GDM1 (cell line): ENCODE results near the gene TRAPPC12.
A peak's percentile ranks its signal among the peaks of the same experiment; 100 is the strongest.
"Not testable (repeated sequence)": the region's sequence is repeated elsewhere in the genome, so short reads cannot be mapped to it uniquely, and the experiment has no call there.

Experiments used
- DNase-seq: peaks from one replicate; lab custom pipeline; 2025; lab: John Stamatoyannopoulos, UW

Gene TRAPPC12

GRCh38 chr2:3369340-3370181, 9.9 kb upstream of the TRAPPC12 start:
- DNase-seq: not testable (repeated sequence)

- DNase-seq: no peak
Observed at GRCh38 chr2:3376821-3377220, 2.7 kb upstream of the TRAPPC12 start.

GRCh38 chr2:3377279-3377611, 2.2 kb upstream of the TRAPPC12 start:
- DNase-seq: peak; percentile 33

GRCh38 chr2:3377612-3378432, 1.7 kb upstream of the TRAPPC12 start, which contains the start of gene EIPR1:
Gene EIPR1 (minus strand): TSS chr2:3377818. CDS start chr2:3377689, 129 bp downstream.
- peak; percentile 97 for DNase-seq

- no peak for DNase-seq
Observed at GRCh38 chr2:3379339-3379646, 201 bp upstream of the TRAPPC12 start.

- no peak for DNase-seq
Observed at GRCh38 chr2:3386448-3386958, 7.0 kb downstream of the TRAPPC12 start.

GRCh38 chr2:3387011-3387410, 7.5 kb downstream of the TRAPPC12 start:
- no peak for DNase-seq

GRCh38 chr2:3387644-3388411, 8.3 kb downstream of the TRAPPC12 start:
- DNase-seq: no peak

- DNase-seq: no peak
Observed at GRCh38 chr2:3388412-3388738, 8.9 kb downstream of the TRAPPC12 start.

- no peak for DNase-seq
Observed at GRCh38 chr2:3389193-3389592, 9.7 kb downstream of the TRAPPC12 start.

- no peak for DNase-seq
Observed at GRCh38 chr2:3390041-3390440, 10.5 kb downstream of the TRAPPC12 start.

GRCh38 chr2:3392216-3392615, 12.7 kb downstream of the TRAPPC12 start:
- no peak for DNase-seq

- no peak for DNase-seq
Observed at GRCh38 chr2:3396920-3397559, 17.5 kb downstream of the TRAPPC12 start.

- no peak for DNase-seq
Observed at GRCh38 chr2:3398857-3399256, 19.4 kb downstream of the TRAPPC12 start.

- DNase-seq: no peak
Observed at GRCh38 chr2:3399381-3399780, 19.9 kb downstream of the TRAPPC12 start.

GRCh38 chr2:3399829-3400228, 20.3 kb downstream of the TRAPPC12 start:
- DNase-seq: no peak

GRCh38 chr2:3403587-3404334, 24.3 kb downstream of the TRAPPC12 start:
- no peak for DNase-seq

GRCh38 chr2:3404349-3404894, 24.9 kb downstream of the TRAPPC12 start:
- no peak for DNase-seq

GRCh38 chr2:3405307-3405706, 25.8 kb downstream of the TRAPPC12 start:
- no peak for DNase-seq

- no peak for DNase-seq
Observed at GRCh38 chr2:3405876-3406275, 26.4 kb downstream of the TRAPPC12 start.

GRCh38 chr2:3406501-3406900, 27.0 kb downstream of the TRAPPC12 start:
- DNase-seq: no peak
